22Rv1 (cell line): ENCODE results near the gene DDR1.
"Not testable (repeated sequence)": the region's sequence is repeated elsewhere in the genome, so short reads cannot be mapped to it uniquely, and the experiment has no call there.

ENCODE experiments used
- CTCF ChIP-seq: fragments of 450-650 bp; IDR thresholded peaks from 2 replicates; pipeline ENCODE4 v1.5.1; 2017; ENCODE audit warnings: mild to moderate bottlenecking
- ZFX ChIP-seq: fragments of 450-650 bp; IDR thresholded peaks from 2 replicates; pipeline ENCODE4 v1.6.1; 2017; ENCODE audit warnings: antibody characterized with exemption, borderline replicate concordance

DNA sequence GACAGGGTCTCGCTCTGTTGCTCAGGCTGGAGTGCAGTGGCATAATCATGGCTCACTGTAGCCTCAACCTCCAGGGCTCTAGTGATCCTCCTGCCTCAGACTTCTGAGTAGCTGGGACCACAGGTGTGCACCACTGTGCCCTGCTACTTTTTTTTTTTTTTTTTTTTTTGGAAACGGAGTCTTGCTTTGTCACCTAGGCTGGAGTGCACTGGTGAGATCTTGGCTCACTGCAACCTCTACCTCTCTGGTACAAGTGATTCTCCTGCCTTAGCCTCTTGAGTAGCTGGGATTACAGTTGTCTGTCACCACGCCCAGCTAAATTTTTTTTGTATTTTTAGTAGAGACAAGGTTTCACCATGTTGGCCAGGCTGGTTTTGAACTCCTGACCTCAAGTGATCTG, 42.8 kb downstream of the DDR1 start:
- not testable (repeated sequence) for TF ChIP-seq CTCF, ZFX
